ENCODE results near the gene PAWR. TPM values are rescaled to one million over a fixed set of nuclear protein-coding genes. Genes with fewer than 3 reads are reported as not detected.

The PAWR gene
- total RNA-seq, 1 experiment from 2014 or later = 106 TPM

DNA sequence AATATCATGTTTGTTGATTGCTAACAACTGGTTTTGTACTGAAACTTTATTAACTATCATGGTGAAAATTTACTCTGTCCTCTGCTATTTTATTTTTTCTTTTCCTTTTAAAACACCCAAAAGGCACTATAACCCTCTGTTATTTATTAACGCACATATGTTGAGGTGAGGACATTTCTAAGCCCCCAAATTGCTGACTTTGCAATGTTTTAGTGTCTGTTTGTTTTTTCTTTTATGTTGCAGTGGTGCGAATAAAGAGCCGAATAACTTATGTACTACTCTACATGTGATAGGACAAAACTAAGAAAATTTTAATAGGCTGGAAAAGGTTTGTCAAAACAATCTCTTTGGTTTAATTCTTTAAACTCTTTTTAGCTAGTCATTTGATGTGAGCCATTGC is 24.5 kb upstream of the PAWR start:
- ChIA-PET CTCF (no interaction called here), POLR2A (no interaction called here), RAD21 (ENCODE audit: low non-redundant PET in 1 of 2, low total read pairs in 2 of 2, uncharacterized antibody in 2 of 2, unreplicated experiment in 2 of 2) (no interaction called here)
- no peak for TF ChIP-seq RAD21 (IDR thresholded peaks at IDR 0.05; ENCODE audit: low read depth)
- no peak for TF ChIP-seq ZNF274 (IDR thresholded peaks at IDR 0.05; ENCODE audit: low read depth, low read length)
- TF ChIP-seq SRF (IDR thresholded peaks at IDR 0.05; ENCODE audit: low read depth) = no peak
- TF ChIP-seq ZFX (IDR thresholded peaks at IDR 0.05) = no peak
- no peak for TF ChIP-seq MAX (IDR thresholded peaks at IDR 0.05)
- no peak for TF ChIP-seq ELF1 (IDR thresholded peaks at IDR 0.05; ENCODE audit: borderline replicate concordance, low read depth)
- TF ChIP-seq, protein P1, sequence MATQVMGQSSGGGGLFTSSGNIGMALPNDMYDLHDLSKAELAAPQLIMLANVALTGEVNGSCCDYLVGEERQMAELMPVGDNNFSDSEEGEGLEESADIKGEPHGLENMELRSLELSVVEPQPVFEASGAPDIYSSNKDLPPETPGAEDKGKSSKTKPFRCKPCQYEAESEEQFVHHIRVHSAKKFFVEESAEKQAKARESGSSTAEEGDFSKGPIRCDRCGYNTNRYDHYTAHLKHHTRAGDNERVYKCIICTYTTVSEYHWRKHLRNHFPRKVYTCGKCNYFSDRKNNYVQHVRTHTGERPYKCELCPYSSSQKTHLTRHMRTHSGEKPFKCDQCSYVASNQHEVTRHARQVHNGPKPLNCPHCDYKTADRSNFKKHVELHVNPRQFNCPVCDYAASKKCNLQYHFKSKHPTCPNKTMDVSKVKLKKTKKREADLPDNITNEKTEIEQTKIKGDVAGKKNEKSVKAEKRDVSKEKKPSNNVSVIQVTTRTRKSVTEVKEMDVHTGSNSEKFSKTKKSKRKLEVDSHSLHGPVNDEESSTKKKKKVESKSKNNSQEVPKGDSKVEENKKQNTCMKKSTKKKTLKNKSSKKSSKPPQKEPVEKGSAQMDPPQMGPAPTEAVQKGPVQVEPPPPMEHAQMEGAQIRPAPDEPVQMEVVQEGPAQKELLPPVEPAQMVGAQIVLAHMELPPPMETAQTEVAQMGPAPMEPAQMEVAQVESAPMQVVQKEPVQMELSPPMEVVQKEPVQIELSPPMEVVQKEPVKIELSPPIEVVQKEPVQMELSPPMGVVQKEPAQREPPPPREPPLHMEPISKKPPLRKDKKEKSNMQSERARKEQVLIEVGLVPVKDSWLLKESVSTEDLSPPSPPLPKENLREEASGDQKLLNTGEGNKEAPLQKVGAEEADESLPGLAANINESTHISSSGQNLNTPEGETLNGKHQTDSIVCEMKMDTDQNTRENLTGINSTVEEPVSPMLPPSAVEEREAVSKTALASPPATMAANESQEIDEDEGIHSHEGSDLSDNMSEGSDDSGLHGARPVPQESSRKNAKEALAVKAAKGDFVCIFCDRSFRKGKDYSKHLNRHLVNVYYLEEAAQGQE (IDR thresholded peaks at IDR 0.05; ENCODE audit: low read depth) = no peak
- TF ChIP-seq EZH2phosphoT487 (IDR thresholded peaks at IDR 0.05; ENCODE audit: borderline replicate concordance) = no peak
- TF ChIP-seq YY1 (IDR thresholded peaks at IDR 0.05; ENCODE audit: extremely low read depth, insufficient replicate concordance, low read depth, low read length) = no peak
- TF ChIP-seq FOSL1 (IDR thresholded peaks at IDR 0.05; ENCODE audit: low read depth) = no peak
- TF ChIP-seq, protein P2, sequence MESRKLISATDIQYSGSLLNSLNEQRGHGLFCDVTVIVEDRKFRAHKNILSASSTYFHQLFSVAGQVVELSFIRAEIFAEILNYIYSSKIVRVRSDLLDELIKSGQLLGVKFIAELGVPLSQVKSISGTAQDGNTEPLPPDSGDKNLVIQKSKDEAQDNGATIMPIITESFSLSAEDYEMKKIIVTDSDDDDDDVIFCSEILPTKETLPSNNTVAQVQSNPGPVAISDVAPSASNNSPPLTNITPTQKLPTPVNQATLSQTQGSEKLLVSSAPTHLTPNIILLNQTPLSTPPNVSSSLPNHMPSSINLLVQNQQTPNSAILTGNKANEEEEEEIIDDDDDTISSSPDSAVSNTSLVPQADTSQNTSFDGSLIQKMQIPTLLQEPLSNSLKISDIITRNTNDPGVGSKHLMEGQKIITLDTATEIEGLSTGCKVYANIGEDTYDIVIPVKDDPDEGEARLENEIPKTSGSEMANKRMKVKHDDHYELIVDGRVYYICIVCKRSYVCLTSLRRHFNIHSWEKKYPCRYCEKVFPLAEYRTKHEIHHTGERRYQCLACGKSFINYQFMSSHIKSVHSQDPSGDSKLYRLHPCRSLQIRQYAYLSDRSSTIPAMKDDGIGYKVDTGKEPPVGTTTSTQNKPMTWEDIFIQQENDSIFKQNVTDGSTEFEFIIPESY (IDR thresholded peaks at IDR 0.05; ENCODE audit: extremely low read depth, insufficient replicate concordance, low read length) = no peak
- no peak for TF ChIP-seq POLR2A (IDR thresholded peaks at IDR 0.05; ENCODE audit: borderline replicate concordance, extremely low read depth, insufficient read depth, insufficient read length)
- no peak for TF ChIP-seq CBX3 (IDR thresholded peaks at IDR 0.05; ENCODE audit: low read depth)
- TF ChIP-seq, protein P3, sequence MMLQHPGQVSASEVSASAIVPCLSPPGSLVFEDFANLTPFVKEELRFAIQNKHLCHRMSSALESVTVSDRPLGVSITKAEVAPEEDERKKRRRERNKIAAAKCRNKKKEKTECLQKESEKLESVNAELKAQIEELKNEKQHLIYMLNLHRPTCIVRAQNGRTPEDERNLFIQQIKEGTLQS (IDR thresholded peaks at IDR 0.05) = no peak
- no peak for TF ChIP-seq SP1 (IDR thresholded peaks at IDR 0.05; ENCODE audit: low read depth)
- TF ChIP-seq JUND (IDR thresholded peaks at IDR 0.05) = no peak
- TF ChIP-seq CEBPB (IDR thresholded peaks at IDR 0.05; ENCODE audit: low read depth) = no peak
- Histone ChIP-seq H3K9me2 (ENCODE audit: insufficient read depth) (no peaks in the 10 kb centered on the region), H3K27ac (ENCODE audit: low read depth, low read length) (no peak overlapping the region), H2AFZ (ENCODE audit: low read depth, low read length, poor library complexity, severe bottlenecking) (no peak overlapping the region), H3K9me3 (ENCODE audit: control insufficient read depth in 1 of 2, insufficient read depth in 1 of 2, low read depth in 1 of 2, low read length in 2 of 2) (no peaks in the 10 kb centered on the region), H3K4me1 (ENCODE audit: control insufficient read depth in 1 of 2, insufficient read depth in 2 of 2, low read length in 2 of 2) (no peaks in the 10 kb centered on the region), H4K20me1 (ENCODE audit: insufficient read depth) (no peaks in the 10 kb centered on the region), H3K4me2 (ENCODE audit: low read length) (no peak overlapping the region), H3K4me3 (replicated peaks in 1 of 2; ENCODE audit: low read depth in 1 of 2, low read length in 2 of 2) (no peak overlapping the region), H3K9ac (ENCODE audit: low read length) (no peak overlapping the region), H3K36me3 (ENCODE audit: control insufficient read depth in 1 of 2, insufficient read depth in 2 of 2, low read length in 2 of 2) (no peaks in the 10 kb centered on the region), H3K27me3 (ENCODE audit: insufficient read depth, low read length) (no peaks in the 10 kb centered on the region), H3K79me2 (ENCODE audit: insufficient read depth, low read length) (no peaks in the 10 kb centered on the region)
- no TSS peak for BruUV-seq (replicated peaks)
- intact Hi-C loops (cut with micrococcal nuclease) = no loop called here
- ATAC-seq = no peak
- no peak for DNase-seq (ENCODE audit: low read depth, low spot score)
